Measurements from ENCODE around the gene FNDC10.
"Not testable (repeated sequence)": the region's sequence is repeated elsewhere in the genome, so short reads cannot be mapped to it uniquely, and the experiment has no call there.

FNDC10 gene

DNA sequence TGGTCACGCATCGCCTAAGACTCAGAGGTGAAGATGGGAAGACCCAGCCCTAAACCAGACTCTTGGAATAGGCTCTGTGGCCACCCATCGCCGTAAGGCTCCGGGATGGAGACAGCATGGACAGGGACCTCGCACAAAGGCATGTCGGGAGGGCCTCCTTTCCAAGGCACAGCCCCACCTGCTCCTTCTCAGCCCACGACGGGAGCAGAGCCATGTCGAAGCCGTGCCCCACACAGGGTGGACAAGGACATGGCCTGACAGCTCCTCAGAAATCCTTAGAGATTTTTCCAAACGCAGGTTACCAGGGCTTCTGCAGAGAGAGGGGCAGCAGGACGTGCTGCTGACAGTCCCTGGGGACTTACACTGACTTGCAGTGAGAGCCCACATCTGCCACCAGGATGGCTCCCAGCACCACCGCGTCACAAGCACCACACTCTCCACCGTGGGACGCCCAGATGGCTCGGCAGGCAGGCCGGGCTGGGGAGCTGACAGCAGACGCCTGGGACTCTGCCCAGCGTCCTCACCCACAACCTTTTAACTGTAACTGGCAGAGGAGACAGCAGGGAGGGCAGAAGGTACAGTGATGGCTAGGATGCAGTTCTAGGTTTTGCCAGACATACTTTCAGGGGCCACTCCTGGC lies 37.3 kb downstream of the FNDC10 start:
- no peak for TF ChIP-seq GATA1 (IDR thresholded peaks at IDR 0.05; ENCODE audit: low read depth, low read length)
- no peak for TF ChIP-seq POLR2A (IDR thresholded peaks at IDR 0.05; ENCODE audit: low read length)
- no peak for DNase-seq

GRCh38 chr1:1561801-1562470 lies 38.0 kb downstream of the FNDC10 start:
- no peak for DNase-seq
- TF ChIP-seq POLR2A (IDR thresholded peaks at IDR 0.05; ENCODE audit: low read length) (peak; percentile 9), GATA1 (IDR thresholded peaks at IDR 0.05; ENCODE audit: low read depth, low read length) (no peak)

DNA sequence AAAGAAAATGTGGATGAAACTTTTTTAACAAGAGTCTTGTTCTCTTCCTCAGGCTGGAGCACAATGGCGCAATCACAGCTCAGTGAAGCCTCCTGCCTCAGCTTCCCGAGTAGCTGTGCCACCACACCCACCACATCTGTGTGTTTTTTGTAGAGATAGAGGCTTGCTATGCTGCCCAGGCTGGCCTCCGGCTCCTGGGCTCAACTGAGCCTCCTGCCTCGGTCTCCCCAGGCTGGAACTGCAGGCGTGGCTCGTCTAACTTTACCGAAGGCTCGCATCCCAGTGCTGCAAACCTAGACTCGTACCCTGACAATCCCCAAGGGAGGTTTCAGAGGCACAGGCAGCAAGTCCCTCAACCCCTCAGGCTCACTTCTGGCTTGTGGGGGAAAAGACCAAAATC lies 39.8 kb downstream of the FNDC10 start:
- TF ChIP-seq GATA1 (IDR thresholded peaks at IDR 0.05; ENCODE audit: low read depth, low read length) = no peak
- TF ChIP-seq POLR2A (IDR thresholded peaks at IDR 0.05; ENCODE audit: low read length) = peak; percentile 6
- no peak for DNase-seq

DNA sequence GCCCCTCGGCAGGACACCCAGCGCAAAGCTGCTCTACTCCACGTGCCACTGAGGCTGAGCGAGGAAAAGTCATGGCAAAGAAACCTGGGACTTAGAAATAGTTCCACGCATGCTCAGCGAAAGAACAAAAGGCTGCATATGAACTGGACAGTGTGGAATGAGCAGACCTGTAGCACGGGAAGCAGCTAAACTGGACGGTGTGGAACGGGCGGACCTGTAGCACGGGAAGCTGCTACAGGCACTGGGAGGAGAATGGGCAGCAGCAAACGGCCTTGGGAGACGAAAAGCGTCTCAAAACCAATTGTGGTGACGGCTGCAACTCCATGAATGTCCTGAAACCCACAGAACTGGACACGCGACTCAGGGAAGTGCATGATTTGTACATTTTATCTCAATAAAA lies 40.9 kb downstream of the FNDC10 start:
- TF ChIP-seq GATA1 (IDR thresholded peaks at IDR 0.05; ENCODE audit: low read depth, low read length) (no peak), POLR2A (IDR thresholded peaks at IDR 0.05; ENCODE audit: low read length) (no peak)

GRCh38 chr1:1558591-1558990 lies 41.3 kb downstream of the FNDC10 start:
- no peak for DNase-seq
- TF ChIP-seq GATA1 (IDR thresholded peaks at IDR 0.05; ENCODE audit: low read depth, low read length) (no peak), POLR2A (IDR thresholded peaks at IDR 0.05; ENCODE audit: low read length) (no peak)

More for the DNA sequence above, 40.9 kb downstream of the FNDC10 start:
- DNase-seq = no peak

- DNase-seq = not testable (repeated sequence)
Measured at GRCh38 chr1:1557688-1558087, 42.2 kb downstream of the FNDC10 start.

DNA sequence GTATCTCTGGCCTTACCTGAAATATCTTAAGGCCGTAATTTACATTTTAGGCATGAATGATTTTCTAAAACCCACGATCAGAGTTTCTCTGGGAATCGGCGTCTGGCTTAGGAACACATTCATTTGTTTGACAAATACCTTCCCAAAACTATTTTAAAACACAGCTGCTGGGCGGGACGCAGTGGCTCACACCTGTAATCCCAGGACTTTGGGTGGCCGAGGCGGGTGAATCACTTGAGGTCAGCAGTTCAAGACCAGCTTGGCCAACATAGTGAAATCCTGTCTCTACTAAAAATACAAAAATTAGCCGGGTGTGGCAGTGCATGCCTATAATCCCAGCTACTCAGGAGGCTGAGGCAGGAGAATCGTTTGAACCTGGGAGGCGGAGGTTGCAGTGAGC lies 43.0 kb downstream of the FNDC10 start:
- DNase-seq = not testable (repeated sequence)

GRCh38 chr1:1556505-1556904 lies 43.4 kb downstream of the FNDC10 start:
- no peak for DNase-seq
- TF ChIP-seq GATA1 (IDR thresholded peaks at IDR 0.05; ENCODE audit: low read depth, low read length) (no peak), POLR2A (IDR thresholded peaks at IDR 0.05; ENCODE audit: low read length) (no peak)

GRCh38 chr1:1554926-1555915 lies 44.7 kb downstream of the FNDC10 start:
- TF ChIP-seq GATA1 (IDR thresholded peaks at IDR 0.05; ENCODE audit: low read depth, low read length) (no peak), POLR2A (IDR thresholded peaks at IDR 0.05; ENCODE audit: low read length) (no peak)
- no peak for DNase-seq

- no peak for TF ChIP-seq GATA1 (IDR thresholded peaks at IDR 0.05; ENCODE audit: low read depth, low read length)
- TF ChIP-seq POLR2A (IDR thresholded peaks at IDR 0.05; ENCODE audit: low read length) = no peak
- DNase-seq = no peak
Measured at GRCh38 chr1:1554550-1554925, 45.4 kb downstream of the FNDC10 start.

DNA sequence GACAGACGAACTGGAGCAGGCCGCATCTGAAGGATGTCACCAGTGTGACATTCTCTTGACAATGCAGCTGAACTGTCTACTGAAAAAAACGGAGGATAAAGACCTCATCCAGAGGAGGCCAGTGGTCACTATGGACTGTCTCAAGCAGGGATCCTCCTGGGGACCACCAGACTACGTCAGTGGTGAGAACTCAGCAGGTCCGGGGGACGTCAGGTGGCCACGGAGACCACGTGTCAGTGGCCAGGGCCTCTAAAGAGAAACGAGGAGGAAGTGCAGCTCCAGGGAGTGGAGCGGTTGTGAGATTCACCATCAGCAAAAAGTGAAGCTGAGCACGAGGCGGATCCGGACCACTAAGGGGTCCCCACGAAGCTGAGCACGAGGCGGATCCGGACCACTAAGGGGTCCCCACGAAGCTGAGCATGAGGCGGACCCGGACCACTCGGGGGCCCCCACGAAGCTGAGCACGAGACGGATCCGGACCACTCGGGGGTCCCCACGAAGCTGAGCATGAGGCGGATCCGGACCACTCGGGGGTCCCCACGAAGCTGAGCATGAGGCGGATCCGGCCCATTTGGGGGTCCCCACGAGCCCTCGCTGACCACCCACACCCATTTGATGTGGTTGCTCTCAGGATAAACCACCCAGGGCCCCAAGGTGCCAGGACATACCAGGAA lies 46.0 kb downstream of the FNDC10 start:
- TF ChIP-seq GATA1 (IDR thresholded peaks at IDR 0.05; ENCODE audit: low read depth, low read length) (no peak), POLR2A (IDR thresholded peaks at IDR 0.05; ENCODE audit: low read length) (no peak)
- no peak for DNase-seq

DNA sequence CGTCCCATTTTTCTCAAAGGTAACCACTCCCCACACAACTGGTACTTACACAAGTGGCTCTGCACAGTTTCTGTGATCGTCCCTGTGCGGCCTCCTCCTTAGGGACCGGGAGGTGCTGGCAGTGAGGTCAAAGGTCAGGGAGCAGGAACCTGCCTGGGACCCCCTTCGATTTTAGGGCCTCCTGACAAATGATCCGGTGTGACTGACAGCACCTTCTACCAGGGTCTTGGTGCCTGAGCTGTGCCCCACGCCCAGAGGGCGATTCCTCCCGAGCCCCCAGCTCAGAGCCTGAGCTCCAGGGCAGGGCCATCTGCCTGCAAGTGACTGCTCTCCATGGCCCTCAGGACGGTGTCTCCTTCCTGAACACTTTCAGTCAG lies 47.7 kb downstream of the FNDC10 start:
- no peak for DNase-seq
- TF ChIP-seq POLR2A (IDR thresholded peaks at IDR 0.05; ENCODE audit: low read length) (no peak), GATA1 (IDR thresholded peaks at IDR 0.05; ENCODE audit: low read depth, low read length) (no peak)

- no peak for DNase-seq
- no peak for TF ChIP-seq POLR2A (IDR thresholded peaks at IDR 0.05; ENCODE audit: low read length)
- no peak for TF ChIP-seq GATA1 (IDR thresholded peaks at IDR 0.05; ENCODE audit: low read depth, low read length)
Measured at GRCh38 chr1:1551524-1552262, 48.2 kb downstream of the FNDC10 start.

Measured in erythroblast (primary cell).